ENCODE results near the gene HDGFL3. TPM values are rescaled to one million over a fixed set of nuclear protein-coding genes. Genes with fewer than 3 reads are reported as not detected.

The HDGFL3 gene
- total and polyA plus RNA-seq, 2 donors (not counting 3 experiments of a cell fraction or from before 2014, with no cell fraction given): 20.2 to 155 TPM

DNA sequence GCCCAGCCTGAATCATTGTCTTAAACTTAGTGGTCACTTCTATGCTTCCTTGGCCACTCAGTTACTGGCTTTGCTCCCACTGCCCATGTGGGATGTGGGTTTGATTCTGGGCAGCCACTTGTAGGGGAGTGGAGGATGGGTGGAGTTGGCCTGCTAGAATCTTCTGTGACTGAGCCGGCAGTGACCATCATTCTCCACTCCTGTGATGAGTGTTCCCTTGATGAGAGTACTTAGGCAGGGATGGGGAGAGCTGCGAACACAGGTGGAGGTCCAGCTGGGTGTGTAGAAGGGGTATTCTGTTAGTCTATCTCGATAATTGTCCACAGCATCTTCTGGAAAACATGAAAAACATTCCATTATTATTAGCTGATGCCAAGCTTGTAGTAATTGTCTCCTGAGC is 92.2 kb downstream of the HDGFL3 start:
- Histone ChIP-seq H3K9ac (replicated peaks; ENCODE audit: extremely low read depth, insufficient read depth, low read length) (no peak overlapping the region), H3K79me2 (ENCODE audit: control insufficient read depth, insufficient read depth, low read length) (peaks cover 12% of the 10 kb centered on the region), H3K36me3 (ENCODE audit: control insufficient read depth in 2 of 2, extremely low read depth in 1 of 2, insufficient read depth in 2 of 2, low read length in 2 of 2) (peaks cover 12 to 36% of the 10 kb centered on the region in 2 experiments), H3K9me1 (replicated peaks; ENCODE audit: control insufficient read depth, extremely low read depth, insufficient read depth, low read length) (no peaks in the 10 kb centered on the region), H3K27ac (ENCODE audit: insufficient read depth, low read depth, low read length) (no peak overlapping the region), H3K27me3 (ENCODE audit: control insufficient read depth in 2 of 2, insufficient read depth in 2 of 2, low read length in 2 of 2) (no peaks in the 10 kb centered on the region), H3K4me2 (ENCODE audit: insufficient read depth, low read length) (no peak overlapping the region), H3K4me3 (replicated peaks in 1 of 3; ENCODE audit: insufficient read depth in 1 of 3, low read depth in 1 of 3, low read length in 3 of 3) (no peak overlapping the region), H3K4me1 (ENCODE audit: control insufficient read depth, extremely low read depth, insufficient read depth, low read length) (peaks cover 34% of the 10 kb centered on the region), H4K20me1 (replicated peaks; ENCODE audit: control insufficient read depth, extremely low read depth, insufficient read depth, low read length) (no peaks in the 10 kb centered on the region), H2AFZ (ENCODE audit: low read depth, low read length) (no peak overlapping the region), H3K9me3 (replicated peaks; ENCODE audit: control insufficient read depth, insufficient read depth, low read length) (no peaks in the 10 kb centered on the region)
- ChIA-PET CTCF (no interaction called here), POLR2A (no interaction called here)
- BruUV-seq (replicated peaks): no TSS peak
- dilution Hi-C loops (cut with MboI; ENCODE audit: extremely low pct_ligation_motif_present, low sequenced_read_pairs): no loop called here
- no peak for FAIRE-seq
- DNase-seq (ENCODE audit: low read depth, low spot score): no peak
- TF ChIP-seq, protein P1, sequence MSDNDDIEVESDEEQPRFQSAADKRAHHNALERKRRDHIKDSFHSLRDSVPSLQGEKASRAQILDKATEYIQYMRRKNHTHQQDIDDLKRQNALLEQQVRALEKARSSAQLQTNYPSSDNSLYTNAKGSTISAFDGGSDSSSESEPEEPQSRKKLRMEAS (IDR thresholded peaks at IDR 0.05; ENCODE audit: insufficient read depth, insufficient read length): no peak
- intact Hi-C loops (cut with micrococcal nuclease): no loop called here

DNA sequence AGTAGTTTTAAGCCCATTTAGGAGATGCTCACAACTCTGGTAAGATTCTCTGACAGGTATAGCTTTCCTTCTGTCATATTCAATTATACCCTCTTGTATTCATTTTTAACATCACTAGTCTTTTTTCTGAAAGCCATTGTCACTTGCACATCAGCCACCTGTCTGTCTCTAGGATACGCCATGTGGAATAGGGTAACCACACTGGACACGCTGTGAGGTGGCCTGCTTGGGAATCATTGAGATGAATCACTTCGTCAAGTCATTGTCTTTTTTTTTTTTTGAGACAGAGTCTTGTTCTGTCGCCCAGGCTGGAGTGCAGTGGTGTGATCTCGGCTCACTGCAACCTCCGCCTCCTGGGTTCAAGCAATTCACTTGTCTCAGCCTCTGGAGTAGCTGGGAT is 92.8 kb downstream of the HDGFL3 start:
- CTCF ChIA-PET: interaction anchor here (1.6 kb wide), 1 partner anchor 104 kb away, joined by 5 read pairs; the partner anchor contains the start of gene C15orf40
- TF ChIP-seq MYC (IDR thresholded peaks at IDR 0.05; ENCODE audit: low read depth, low read length): no peak
- TF ChIP-seq POLR2A (IDR thresholded peaks at IDR 0.05; ENCODE audit: low read depth, low read length): no peak
- no peak for TF ChIP-seq GATA2 (IDR thresholded peaks at IDR 0.05; ENCODE audit: insufficient read depth, insufficient read length, low read depth, low read length)
- no peak for TF ChIP-seq POLR2AphosphoS5 (IDR thresholded peaks at IDR 0.05; ENCODE audit: insufficient read depth, low read depth, low read length)
- TF ChIP-seq, protein P1 (IDR thresholded peaks at IDR 0.05; ENCODE audit: insufficient read depth, insufficient read length): no peak
- TF ChIP-seq EZH2 (IDR thresholded peaks at IDR 0.05; ENCODE audit: borderline replicate concordance, low read depth, low read length, severe bottlenecking): no peak
- TF ChIP-seq JUN (IDR thresholded peaks at IDR 0.05; ENCODE audit: borderline replicate concordance, insufficient read depth, insufficient read length, low read depth): no peak
- no peaks in the 10 kb centered on the region for H3K27me3 ChIP-seq (ENCODE audit: control insufficient read depth in 2 of 2, insufficient read depth in 2 of 2, low read length in 2 of 2)
- intact Hi-C loops (cut with micrococcal nuclease): loop anchor here (5.0 kb wide), 1 partner anchor 573 kb away; the partner anchor contains the start of gene RPS17
- H2AFZ ChIP-seq (ENCODE audit: low read depth, low read length): no peak overlapping the region
- no TSS peak for BruUV-seq (replicated peaks)
- DNase-seq (ENCODE audit: low read depth, low spot score) (no peak), FAIRE-seq (no peak)
- H3K4me2 ChIP-seq (ENCODE audit: insufficient read depth, low read length): no peak overlapping the region
- peaks cover 40% of the 10 kb centered on the region for H3K4me1 ChIP-seq (ENCODE audit: control insufficient read depth, extremely low read depth, insufficient read depth, low read length)
- no peak overlapping the region for H3K9ac ChIP-seq (replicated peaks; ENCODE audit: extremely low read depth, insufficient read depth, low read length)
- H3K27ac ChIP-seq (ENCODE audit: insufficient read depth, low read depth, low read length): no peak overlapping the region
- dilution Hi-C loops (cut with MboI; ENCODE audit: extremely low pct_ligation_motif_present, low sequenced_read_pairs): no loop called here
- peaks cover 18% of the 10 kb centered on the region for H3K79me2 ChIP-seq (ENCODE audit: control insufficient read depth, insufficient read depth, low read length)
- peaks cover 9 to 31% of the 10 kb centered on the region in 2 experiments for H3K36me3 ChIP-seq (ENCODE audit: control insufficient read depth in 2 of 2, extremely low read depth in 1 of 2, insufficient read depth in 2 of 2, low read length in 2 of 2)
- no peaks in the 10 kb centered on the region for H3K9me1 ChIP-seq (replicated peaks; ENCODE audit: control insufficient read depth, extremely low read depth, insufficient read depth, low read length)
- no peak overlapping the region for H3K4me3 ChIP-seq (replicated peaks in 1 of 3; ENCODE audit: insufficient read depth in 1 of 3, low read depth in 1 of 3, low read length in 3 of 3)
- no peaks in the 10 kb centered on the region for H4K20me1 ChIP-seq (replicated peaks; ENCODE audit: control insufficient read depth, extremely low read depth, insufficient read depth, low read length)
- POLR2A ChIA-PET: no interaction called here
- H3K9me3 ChIP-seq (replicated peaks; ENCODE audit: control insufficient read depth, insufficient read depth, low read length): no peaks in the 10 kb centered on the region

Data from endothelial cell of umbilical vein (primary cell).